ENCODE results near the gene RPL36. TPM values are rescaled to one million over a fixed set of nuclear protein-coding genes. Genes with fewer than 3 reads are reported as not detected.
A peak's percentile ranks its signal among the peaks of the same experiment; 100 is the strongest.

The RPL36 gene
- total RNA-seq, 1 donor from 2014 or later: 943 TPM

DNA sequence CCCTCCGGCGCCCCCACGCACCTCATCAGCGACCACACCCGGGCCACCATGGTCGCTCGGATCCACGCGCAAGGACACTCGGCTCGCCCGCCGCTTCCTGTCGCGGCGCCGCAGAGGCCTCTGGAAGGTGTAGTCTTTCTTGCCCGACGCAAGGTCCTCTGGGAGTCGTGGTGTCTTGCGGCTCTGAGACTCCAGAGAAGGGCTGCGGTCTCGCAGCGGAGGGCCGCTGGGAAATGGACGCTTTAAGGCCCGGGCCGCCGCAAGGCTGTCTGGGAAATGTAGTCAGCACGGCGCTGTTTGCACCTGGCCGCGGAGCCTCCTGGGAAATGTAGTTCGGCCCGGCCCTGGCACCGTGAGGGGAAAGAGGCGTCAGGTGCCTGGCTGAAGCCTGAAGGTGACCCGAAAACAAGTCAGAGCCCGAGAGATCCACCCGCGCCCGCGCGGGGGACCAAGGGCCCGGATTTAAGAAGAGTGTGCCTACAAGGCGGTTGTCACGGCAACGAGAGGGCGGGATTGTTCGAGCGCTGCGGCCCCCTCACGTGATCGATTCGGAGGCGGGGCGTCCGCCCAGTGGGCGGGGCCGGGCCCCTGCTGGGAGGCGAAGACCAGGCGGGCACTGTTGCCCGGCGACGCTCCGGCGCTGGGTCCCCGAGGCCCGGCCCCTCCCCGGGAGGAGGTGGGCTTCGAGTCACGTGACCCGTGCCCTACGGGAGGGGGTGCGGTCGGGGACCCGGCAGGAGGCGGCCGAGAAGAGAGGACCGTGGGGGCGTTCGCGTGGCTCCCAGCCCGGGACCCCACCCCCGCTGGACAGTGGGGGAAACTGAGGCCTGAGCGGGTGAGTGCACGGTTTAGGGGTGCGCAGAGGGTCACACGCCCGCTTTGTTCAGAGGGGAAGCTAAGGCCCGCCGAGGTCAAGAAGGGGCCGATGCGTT lies 9.4 kb upstream of the RPL36 start, which contains the start of the genes HSD11B1L and MICOS13:
HSD11B1L (plus strand) TSS at position 591 of the 932 bp plus-strand sequence. CDS start 3,806 bp downstream, outside the sequence.
MICOS13 (minus strand) TSS at position 80 of the 932 bp plus-strand sequence; CDS start at position 50, 30 bp downstream.
- Histone ChIP-seq H3K36me3 (ENCODE audit: insufficient read depth, low read length) (no peaks in the 10 kb centered on the region), H3K4me3 (ENCODE audit: insufficient read depth, low read depth, low read length) (peak within 1 kb of the TSS; percentile 96), H3K27ac (ENCODE audit: low read depth, low read length) (peak within 1 kb of the TSS; percentile 75), H3K27me3 (ENCODE audit: insufficient read depth, low read length) (no peaks in the 10 kb centered on the region), H3K9ac (ENCODE audit: low read length) (peak within 1 kb of the TSS; percentile 95), H4K20me1 (ENCODE audit: insufficient read depth, low read length) (peaks cover 6% of the 10 kb centered on the region), H3K4me1 (ENCODE audit: insufficient read depth, low read length) (no peaks in the 10 kb centered on the region), H2AFZ (ENCODE audit: low read depth, low read length) (peak within 1 kb of the TSS; percentile 78), H3K4me2 (ENCODE audit: low read length) (peak within 1 kb of the TSS; percentile 95), H3K79me2 (ENCODE audit: insufficient read depth, low read length) (peaks cover 12% of the 10 kb centered on the region), H3K9me3 (ENCODE audit: insufficient read depth, low read depth, low read length) (no peaks in the 10 kb centered on the region)
- Mint-ChIP-seq H3K27ac (ENCODE audit: unreplicated experiment) (peak within 1 kb of the TSS; percentile 98), H3K36me3 (ENCODE audit: low read depth, unreplicated experiment) (peaks cover 5% of the 10 kb centered on the region), H3K9me3 (ENCODE audit: unreplicated experiment) (no peaks in the 10 kb centered on the region), H3K27me3 (ENCODE audit: low read depth, unreplicated experiment) (no peaks in the 10 kb centered on the region), H3K4me3 (ENCODE audit: unreplicated experiment) (peak within 1 kb of the TSS; percentile 97), H3K4me1 (ENCODE audit: low read depth, unreplicated experiment) (peaks cover 4% of the 10 kb centered on the region)
- DNase-seq (ENCODE audit: low read depth): peak; percentile 95
- peak; percentile 76 for FAIRE-seq
- TF ChIP-seq, protein P1, sequence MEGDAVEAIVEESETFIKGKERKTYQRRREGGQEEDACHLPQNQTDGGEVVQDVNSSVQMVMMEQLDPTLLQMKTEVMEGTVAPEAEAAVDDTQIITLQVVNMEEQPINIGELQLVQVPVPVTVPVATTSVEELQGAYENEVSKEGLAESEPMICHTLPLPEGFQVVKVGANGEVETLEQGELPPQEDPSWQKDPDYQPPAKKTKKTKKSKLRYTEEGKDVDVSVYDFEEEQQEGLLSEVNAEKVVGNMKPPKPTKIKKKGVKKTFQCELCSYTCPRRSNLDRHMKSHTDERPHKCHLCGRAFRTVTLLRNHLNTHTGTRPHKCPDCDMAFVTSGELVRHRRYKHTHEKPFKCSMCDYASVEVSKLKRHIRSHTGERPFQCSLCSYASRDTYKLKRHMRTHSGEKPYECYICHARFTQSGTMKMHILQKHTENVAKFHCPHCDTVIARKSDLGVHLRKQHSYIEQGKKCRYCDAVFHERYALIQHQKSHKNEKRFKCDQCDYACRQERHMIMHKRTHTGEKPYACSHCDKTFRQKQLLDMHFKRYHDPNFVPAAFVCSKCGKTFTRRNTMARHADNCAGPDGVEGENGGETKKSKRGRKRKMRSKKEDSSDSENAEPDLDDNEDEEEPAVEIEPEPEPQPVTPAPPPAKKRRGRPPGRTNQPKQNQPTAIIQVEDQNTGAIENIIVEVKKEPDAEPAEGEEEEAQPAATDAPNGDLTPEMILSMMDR (IDR thresholded peaks at IDR 0.05; ENCODE audit: insufficient read depth, low read depth, low read length): no peak
- TF ChIP-seq EZH2 (IDR thresholded peaks at IDR 0.05; ENCODE audit: insufficient read depth, low read length): no peak

- H3K36me3 ChIP-seq (ENCODE audit: insufficient read depth, low read length): no peaks in the 10 kb centered on the region
- no peaks in the 10 kb centered on the region for H3K9me3 ChIP-seq (ENCODE audit: insufficient read depth, low read depth, low read length)
- peak overlapping the region; percentile 95 for H3K9ac ChIP-seq (ENCODE audit: low read length)
- no peaks in the 10 kb centered on the region for H3K27me3 Mint-ChIP-seq (ENCODE audit: low read depth, unreplicated experiment)
- peak overlapping the region; percentile 95 for H3K4me2 ChIP-seq (ENCODE audit: low read length)
- H3K27me3 ChIP-seq (ENCODE audit: insufficient read depth, low read length): no peaks in the 10 kb centered on the region
- H3K4me3 ChIP-seq (ENCODE audit: insufficient read depth, low read depth, low read length): peak overlapping the region; percentile 96
- H4K20me1 ChIP-seq (ENCODE audit: insufficient read depth, low read length): peaks cover 6% of the 10 kb centered on the region
- peaks cover 4% of the 10 kb centered on the region for H3K4me1 Mint-ChIP-seq (ENCODE audit: low read depth, unreplicated experiment)
- H2AFZ ChIP-seq (ENCODE audit: low read depth, low read length): peak overlapping the region; percentile 49
- H3K4me1 ChIP-seq (ENCODE audit: insufficient read depth, low read length): no peaks in the 10 kb centered on the region
- DNase-seq (ENCODE audit: low read depth): no peak
- no peak for FAIRE-seq
- H3K9me3 Mint-ChIP-seq (ENCODE audit: unreplicated experiment): no peaks in the 10 kb centered on the region
- peak overlapping the region; percentile 74 for H3K4me3 Mint-ChIP-seq (ENCODE audit: unreplicated experiment)
- TF ChIP-seq, protein P1 (IDR thresholded peaks at IDR 0.05; ENCODE audit: insufficient read depth, low read depth, low read length): no peak
- no peak for TF ChIP-seq EZH2 (IDR thresholded peaks at IDR 0.05; ENCODE audit: insufficient read depth, low read length)
- H3K79me2 ChIP-seq (ENCODE audit: insufficient read depth, low read length): peaks cover 12% of the 10 kb centered on the region
- no peak overlapping the region for H3K27ac ChIP-seq (ENCODE audit: low read depth, low read length)
- H3K27ac Mint-ChIP-seq (ENCODE audit: unreplicated experiment): peak overlapping the region; percentile 2
- peaks cover 3% of the 10 kb centered on the region for H3K36me3 Mint-ChIP-seq (ENCODE audit: low read depth, unreplicated experiment)
These were observed 8.5 kb upstream of the RPL36 start for GRCh38 chr19:5681391-5682106.
